LNCaP clone FGC (cell line): ENCODE results near the gene XYLT1.

Experiments
- DNase-seq: peaks from one replicate; pipeline ENCODE4 v3.0.0-alpha.2; 2011; ENCODE audit warnings: low read depth
- H3K4me3 ChIP-seq: 2 replicates; pipeline ENCODE4 v1.5.1; 2011; ENCODE audit warnings: mild to moderate bottlenecking, low read depth, low read length, control low read depth
- TF ChIP-seq, protein P1 (sequence below): IDR thresholded peaks from 2 replicates; pipeline ENCODE4 v1.5.1; 2012; ENCODE audit warnings: mild to moderate bottlenecking; ENCODE audit not compliant: control insufficient read depth, insufficient read depth; ENCODE audit errors: extremely low read depth

Gene XYLT1

GRCh38 chr16:17334096-17334495 lies 136.7 kb downstream of the XYLT1 start:
- H3K4me3 ChIP-seq: no peak overlapping the region
- no peak for DNase-seq
- TF ChIP-seq, protein P1, sequence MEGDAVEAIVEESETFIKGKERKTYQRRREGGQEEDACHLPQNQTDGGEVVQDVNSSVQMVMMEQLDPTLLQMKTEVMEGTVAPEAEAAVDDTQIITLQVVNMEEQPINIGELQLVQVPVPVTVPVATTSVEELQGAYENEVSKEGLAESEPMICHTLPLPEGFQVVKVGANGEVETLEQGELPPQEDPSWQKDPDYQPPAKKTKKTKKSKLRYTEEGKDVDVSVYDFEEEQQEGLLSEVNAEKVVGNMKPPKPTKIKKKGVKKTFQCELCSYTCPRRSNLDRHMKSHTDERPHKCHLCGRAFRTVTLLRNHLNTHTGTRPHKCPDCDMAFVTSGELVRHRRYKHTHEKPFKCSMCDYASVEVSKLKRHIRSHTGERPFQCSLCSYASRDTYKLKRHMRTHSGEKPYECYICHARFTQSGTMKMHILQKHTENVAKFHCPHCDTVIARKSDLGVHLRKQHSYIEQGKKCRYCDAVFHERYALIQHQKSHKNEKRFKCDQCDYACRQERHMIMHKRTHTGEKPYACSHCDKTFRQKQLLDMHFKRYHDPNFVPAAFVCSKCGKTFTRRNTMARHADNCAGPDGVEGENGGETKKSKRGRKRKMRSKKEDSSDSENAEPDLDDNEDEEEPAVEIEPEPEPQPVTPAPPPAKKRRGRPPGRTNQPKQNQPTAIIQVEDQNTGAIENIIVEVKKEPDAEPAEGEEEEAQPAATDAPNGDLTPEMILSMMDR: no peak

GRCh38 chr16:17333229-17333628 lies 137.5 kb downstream of the XYLT1 start:
- DNase-seq: no peak
- TF ChIP-seq, protein P1: no peak
- no peak overlapping the region for H3K4me3 ChIP-seq

DNA sequence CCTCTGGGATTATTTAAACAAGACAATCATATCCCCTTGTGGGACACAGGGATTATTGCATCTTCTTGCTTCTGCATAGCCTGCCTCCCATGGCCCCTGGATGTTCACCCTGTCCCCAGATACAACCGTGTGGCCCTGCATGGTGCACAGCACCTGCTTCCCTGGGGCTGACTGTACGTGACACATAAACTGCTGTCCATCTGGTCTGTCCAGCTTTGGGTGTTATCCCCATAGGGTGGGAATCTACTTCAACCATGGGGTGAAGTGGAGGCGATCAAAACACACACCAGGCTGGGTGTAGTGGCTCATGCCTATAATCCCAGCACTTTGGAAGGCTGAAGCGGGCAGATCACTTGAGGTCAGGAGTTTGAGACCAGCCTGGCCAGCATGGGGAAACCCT lies 138.8 kb downstream of the XYLT1 start:
- no peak overlapping the region for H3K4me3 ChIP-seq
- DNase-seq: no peak
- TF ChIP-seq, protein P1: no peak

DNA sequence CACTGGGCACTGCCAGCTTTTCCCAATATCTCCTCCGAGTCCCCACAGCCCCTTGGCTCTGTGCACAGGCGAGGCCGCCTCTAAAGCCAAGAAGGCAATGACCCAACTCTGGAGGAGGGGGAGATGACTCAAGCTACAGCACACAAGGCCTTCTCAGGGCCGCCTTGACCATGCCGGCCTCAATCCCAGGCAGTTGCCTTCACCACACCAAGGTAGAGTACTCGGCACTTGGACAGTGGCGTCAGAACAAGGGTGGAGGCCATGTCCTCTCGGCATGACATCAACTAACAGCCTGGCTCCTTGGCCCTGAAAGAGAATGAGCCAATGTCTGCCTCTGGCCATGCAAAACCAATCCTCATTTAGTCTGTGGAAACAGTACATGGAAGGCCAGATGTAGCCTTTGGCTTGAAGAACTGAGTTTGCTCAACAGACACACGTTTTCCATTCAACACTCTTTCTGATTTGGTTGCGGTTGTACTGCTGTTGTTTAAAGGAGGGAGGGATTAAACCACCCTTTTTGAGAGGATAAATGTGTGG lies 139.6 kb downstream of the XYLT1 start:
- H3K4me3 ChIP-seq: no peak overlapping the region
- TF ChIP-seq, protein P1: no peak
- no peak for DNase-seq

DNA sequence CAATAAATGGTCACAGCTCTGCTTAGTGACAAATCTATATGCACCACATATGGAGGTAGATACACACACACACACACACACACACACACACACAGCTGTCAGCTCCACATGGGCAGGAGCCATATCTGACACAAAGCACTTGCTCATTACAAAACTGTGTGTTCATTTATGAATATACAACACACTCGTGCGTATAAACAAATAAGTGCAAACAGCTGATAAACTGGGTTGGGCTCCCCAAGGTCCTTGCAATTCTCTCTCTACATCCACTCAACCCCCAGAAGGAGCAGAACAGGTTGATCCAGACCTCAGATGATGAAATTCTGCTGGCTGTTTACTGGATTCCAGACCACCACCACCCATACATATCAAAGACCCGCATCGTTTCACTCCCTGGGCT lies 140.7 kb downstream of the XYLT1 start:
- no peak overlapping the region for H3K4me3 ChIP-seq
- DNase-seq: no peak

GRCh38 chr16:17329391-17329790 lies 141.4 kb downstream of the XYLT1 start:
- no peak overlapping the region for H3K4me3 ChIP-seq
- TF ChIP-seq, protein P1: no peak
- no peak for DNase-seq

More for the DNA sequence above, 140.7 kb downstream of the XYLT1 start:
- TF ChIP-seq, protein P1: no peak

GRCh38 chr16:17328932-17329331 lies 141.8 kb downstream of the XYLT1 start:
- DNase-seq: no peak
- H3K4me3 ChIP-seq: no peak overlapping the region
- TF ChIP-seq, protein P1: no peak
